Mesodermal cell (in vitro differentiated cells): ENCODE data around the gene MED4.
A peak's percentile ranks its signal among the peaks of the same experiment; 100 is the strongest.

Source experiments
- H3K27ac ChIP-seq: 2 replicates; pipeline ENCODE4 v1.7.0; 2013; ENCODE audit warnings: mild to moderate bottlenecking, low read depth, low read length, moderate library complexity; ENCODE audit not compliant: severe bottlenecking
- H3K36me3 ChIP-seq: 2 replicates; pipeline ENCODE4 v1.7.1; 2013; ENCODE audit warnings: mild to moderate bottlenecking, low read length, moderate library complexity; ENCODE audit not compliant: control insufficient read depth, insufficient read depth
- H3K4me1 ChIP-seq: one replicate; pipeline ENCODE4 v1.7.1; 2013; ENCODE audit warnings: mild to moderate bottlenecking, low read length; ENCODE audit not compliant: insufficient read depth, control insufficient read depth, poor library complexity, severe bottlenecking
- H3K4me3 ChIP-seq: 2 replicates; pipeline ENCODE4 v1.7.0; 2013; ENCODE audit warnings: low read length, control low read depth, mild to moderate bottlenecking; ENCODE audit not compliant: insufficient read depth, poor library complexity, severe bottlenecking; ENCODE audit errors: extremely low read depth
- H3K9me3 ChIP-seq: 2 replicates; pipeline ENCODE4 v1.7.1; 2013; ENCODE audit warnings: mild to moderate bottlenecking, low read length, moderate library complexity; ENCODE audit not compliant: control insufficient read depth
- WGBS, 2 experiments: methylation state at CpG; one replicate each; pipeline ENCODE4 v1.1.5; 2013; ENCODE audit warnings: missing lambda C conversion rate in 2 of 2; ENCODE audit not compliant: insufficient coverage in 2 of 2; 5-methylcytosine and 5-hydroxymethylcytosine counted together

Gene MED4

GRCh38 chr13:48094404-48094780 is 512 bp downstream of the MED4 start:
- Histone ChIP-seq H3K4me1 (peaks cover 4% of the 10 kb centered on the region), H3K36me3 (peaks cover 10% of the 10 kb centered on the region), H3K9me3 (peaks cover 3% of the 10 kb centered on the region), H3K4me3 (peak overlapping the region; percentile 99), H3K27ac (peak overlapping the region; percentile 39)
- 0% methylated on average over 2 to 14 of the region's 14 CpGs for WGBS, 2 experiments

GRCh38 chr13:48093588-48093987 is 1.3 kb downstream of the MED4 start:
- Histone ChIP-seq H3K4me3 (peak overlapping the region; percentile 99), H3K4me1 (peaks cover 4% of the 10 kb centered on the region), H3K27ac (no peak overlapping the region), H3K36me3 (peaks cover 18% of the 10 kb centered on the region), H3K9me3 (peaks cover 3% of the 10 kb centered on the region)
- WGBS, 2 experiments: 82 to 84% methylated on average over 4 to 6 of the region's 9 CpGs

- WGBS, 2 experiments: 83 to 88% methylated on average over 1 of the region's 2 CpGs
Observed at GRCh38 chr13:48086272-48086671, 8.6 kb downstream of the MED4 start.

GRCh38 chr13:48081739-48082138 is 13.2 kb downstream of the MED4 start:
- no peak overlapping the region for H3K27ac ChIP-seq
- no peaks in the 10 kb centered on the region for H3K9me3 ChIP-seq
- no peak overlapping the region for H3K4me3 ChIP-seq
- peaks cover 71% of the 10 kb centered on the region for H3K36me3 ChIP-seq
- whole genome bisulfite sequencing, 2 experiments: no CpG with 5 or more reads among the region's 4 CpGs
- no peaks in the 10 kb centered on the region for H3K4me1 ChIP-seq

More at GRCh38 chr13:48086272-48086671, 8.6 kb downstream of the MED4 start:
- peaks cover 53% of the 10 kb centered on the region for H3K36me3 ChIP-seq
- H3K4me3 ChIP-seq: no peak overlapping the region
- H3K4me1 ChIP-seq: no peaks in the 10 kb centered on the region
- no peak overlapping the region for H3K27ac ChIP-seq
- no peaks in the 10 kb centered on the region for H3K9me3 ChIP-seq

DNA sequence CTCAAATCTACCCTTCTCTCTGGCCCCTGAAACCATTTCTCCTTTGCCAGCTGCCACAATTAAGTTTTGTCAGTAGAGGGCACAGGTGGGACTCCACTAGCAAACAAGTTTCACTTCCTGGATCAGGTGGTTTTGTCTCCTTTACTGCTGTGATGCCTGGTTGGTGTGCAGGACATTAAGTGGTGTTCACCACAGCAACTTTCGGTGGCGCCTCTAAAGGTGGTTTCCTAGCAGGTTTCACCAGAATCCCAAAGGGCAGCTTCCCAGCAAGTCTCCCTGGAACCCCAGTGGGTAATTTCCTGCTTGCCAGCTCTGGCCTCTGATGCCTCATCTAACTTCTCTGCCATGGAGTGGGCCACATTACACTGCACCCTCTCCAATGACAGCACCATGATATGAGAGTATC is 16.6 kb downstream of the MED4 start:
- H3K36me3 ChIP-seq: peaks cover 76% of the 10 kb centered on the region
- WGBS, 2 experiments: 46% methylated on average over 2 of the region's 2 CpGs; no CpG with 5 or more reads in 1 of the 2 experiments
- H3K4me1 ChIP-seq: no peaks in the 10 kb centered on the region
- no peak overlapping the region for H3K4me3 ChIP-seq
- no peak overlapping the region for H3K27ac ChIP-seq
- H3K9me3 ChIP-seq: peaks cover 9% of the 10 kb centered on the region

DNA sequence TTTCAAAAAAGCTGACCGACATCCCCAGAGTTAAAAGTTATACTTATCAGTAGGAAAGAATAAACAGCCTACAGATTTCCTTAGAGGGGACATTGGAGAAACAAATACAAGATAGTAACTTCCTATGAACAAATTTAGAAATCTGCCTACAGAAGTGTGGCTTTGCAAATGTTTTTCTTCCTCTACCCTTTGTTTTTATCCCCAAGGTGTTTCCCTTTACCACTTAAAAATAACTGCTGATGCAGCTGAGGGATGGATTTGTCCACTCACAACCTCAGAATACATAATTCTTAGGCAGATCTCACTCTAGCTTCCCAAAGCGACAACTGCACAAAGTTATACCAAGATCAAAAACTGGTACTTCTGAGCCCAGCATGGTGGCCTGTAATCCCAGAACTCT is 20.9 kb downstream of the MED4 start:
- Histone ChIP-seq H3K36me3 (peaks cover 86% of the 10 kb centered on the region), H3K27ac (no peak overlapping the region), H3K4me1 (no peaks in the 10 kb centered on the region), H3K4me3 (no peak overlapping the region), H3K9me3 (peaks cover 49% of the 10 kb centered on the region)
- no CpG with 5 or more reads among the region's 2 CpGs for WGBS, 2 experiments

GRCh38 chr13:48072787-48073186 is 22.1 kb downstream of the MED4 start:
- peaks cover 85% of the 10 kb centered on the region for H3K36me3 ChIP-seq
- H3K9me3 ChIP-seq: peaks cover 61% of the 10 kb centered on the region
- no peaks in the 10 kb centered on the region for H3K4me1 ChIP-seq
- H3K27ac ChIP-seq: no peak overlapping the region
- 96 to 100% methylated on average over 2 of the region's 2 CpGs for WGBS, 2 experiments
- no peak overlapping the region for H3K4me3 ChIP-seq

- H3K4me1 ChIP-seq: no peaks in the 10 kb centered on the region
- peaks cover 87% of the 10 kb centered on the region for H3K36me3 ChIP-seq
- peaks cover 66% of the 10 kb centered on the region for H3K9me3 ChIP-seq
- WGBS, 2 experiments: 94 to 100% methylated on average over 2 to 3 of the region's 3 CpGs
- no peak overlapping the region for H3K4me3 ChIP-seq
- no peak overlapping the region for H3K27ac ChIP-seq
Observed at GRCh38 chr13:48072304-48072703, 22.6 kb downstream of the MED4 start.

DNA sequence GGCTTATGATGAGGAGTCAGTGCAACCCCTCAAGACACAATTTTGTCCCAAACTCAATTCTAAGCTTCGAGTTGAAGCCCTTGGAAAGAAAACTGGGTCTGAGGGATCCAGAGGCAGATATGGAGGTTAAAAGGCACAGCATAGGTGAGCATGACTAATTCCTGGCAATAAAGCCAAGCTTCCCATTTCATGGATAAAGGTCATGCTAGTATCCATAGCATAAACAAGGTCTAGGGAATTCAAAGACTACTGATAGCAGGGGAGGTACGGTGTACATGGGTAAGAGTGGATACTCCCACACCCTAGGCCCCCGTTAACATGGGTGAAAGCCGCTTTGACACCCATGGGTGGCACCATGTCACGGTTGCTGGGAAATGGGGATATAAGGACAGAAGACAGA is 24.0 kb downstream of the MED4 start:
- Histone ChIP-seq H3K27ac (no peak overlapping the region), H3K36me3 (peaks cover 91% of the 10 kb centered on the region), H3K4me3 (no peak overlapping the region), H3K4me1 (no peaks in the 10 kb centered on the region), H3K9me3 (peaks cover 79% of the 10 kb centered on the region)
- 100% methylated on average over 1 of the region's 5 CpGs for WGBS, 2 experiments

DNA sequence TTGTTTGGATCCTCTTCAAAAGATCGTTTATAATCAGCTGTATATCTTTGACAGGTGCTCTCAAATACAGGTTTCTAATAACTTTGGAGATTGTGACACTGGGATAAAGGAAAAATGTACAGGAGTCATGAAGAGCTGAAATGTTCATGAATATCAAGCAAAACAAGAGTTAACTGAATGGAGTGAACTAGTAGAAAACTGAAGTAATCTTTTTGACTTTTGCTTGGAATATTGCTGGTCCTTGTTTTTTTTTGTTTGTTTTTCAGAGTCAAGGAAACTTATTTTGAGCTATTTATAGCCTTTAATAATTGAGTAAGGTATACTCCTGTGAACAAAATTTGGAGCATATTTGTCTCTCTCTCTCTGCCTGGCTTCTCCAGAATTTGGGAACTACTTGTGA is 25.3 kb downstream of the MED4 start:
- 100% methylated on average over 1 of the region's 1 CpG for WGBS, 2 experiments
- H3K27ac ChIP-seq: no peak overlapping the region
- peaks cover 90% of the 10 kb centered on the region for H3K36me3 ChIP-seq
- peaks cover 79% of the 10 kb centered on the region for H3K9me3 ChIP-seq
- no peak overlapping the region for H3K4me3 ChIP-seq
- H3K4me1 ChIP-seq: no peaks in the 10 kb centered on the region

DNA sequence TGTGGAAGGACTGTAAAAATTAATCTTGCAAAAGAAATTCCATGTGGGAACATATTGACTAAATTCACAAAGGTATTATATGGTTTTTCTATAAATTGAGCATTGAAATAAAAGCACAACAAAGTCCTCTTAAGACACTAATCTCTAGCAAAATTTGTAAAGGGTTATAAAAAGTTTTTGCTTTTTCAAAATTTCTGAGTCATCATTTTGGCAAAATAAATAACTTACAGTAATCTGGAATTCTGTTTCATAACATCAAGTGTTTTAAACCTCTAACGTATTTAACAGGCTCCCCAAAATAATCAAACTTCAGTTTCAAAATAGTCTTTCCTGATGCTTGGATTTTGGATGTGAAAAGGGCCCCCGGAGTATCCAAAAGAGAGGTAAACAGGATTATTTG is 26.0 kb downstream of the MED4 start:
- WGBS, 2 experiments: no CpG with 5 or more reads among the region's 2 CpGs
- no peak overlapping the region for H3K27ac ChIP-seq
- no peak overlapping the region for H3K4me3 ChIP-seq
- no peaks in the 10 kb centered on the region for H3K4me1 ChIP-seq
- H3K36me3 ChIP-seq: peaks cover 86% of the 10 kb centered on the region
- H3K9me3 ChIP-seq: peaks cover 77% of the 10 kb centered on the region
